Islet precursor cell (in vitro differentiated cells): ENCODE measurements around the gene FBXL2.

Source experiments
- DNase-seq: peaks from one replicate; pipeline ENCODE4 v3.0.0-alpha.2; 2018

FBXL2 gene

GRCh38 chr3:33430571-33430970 is 153.3 kb downstream of the FBXL2 start:
- no peak for DNase-seq

GRCh38 chr3:33433843-33434242 is 156.6 kb downstream of the FBXL2 start:
- DNase-seq = no peak
